GM19324 (cell line): Measurements from ENCODE around the gene NFE2L1.

Source experiments
- ATAC-seq: cut with Tn5 transposase; IDR thresholded peaks from one replicate; pipeline ENCODE4 v1.9.1; 2021; ENCODE audit warnings: mild to moderate bottlenecking, moderate library complexity; ENCODE audit not compliant: unreplicated experiment, low FRiP score

Gene NFE2L1

DNA sequence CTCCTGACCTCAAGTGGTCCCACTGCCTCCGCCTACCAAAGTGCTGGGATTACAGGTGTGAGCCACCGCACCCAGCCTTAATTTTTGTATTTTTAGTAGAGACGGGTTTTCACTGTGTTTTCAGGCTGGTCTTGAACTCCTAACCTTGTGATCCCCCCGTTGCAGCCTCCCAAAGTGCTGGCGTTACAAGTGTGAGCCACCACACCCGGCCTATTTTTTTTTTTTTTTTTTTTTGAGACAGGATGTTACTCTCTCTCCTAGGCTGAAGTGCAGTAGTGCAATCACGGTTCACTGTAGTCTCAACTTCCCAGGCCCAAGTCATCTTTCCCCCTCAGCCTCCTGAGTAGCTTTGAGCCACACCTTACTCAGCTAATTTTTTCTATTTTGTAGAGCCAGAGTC, 56.3 kb downstream of the NFE2L1 start:
- ATAC-seq: no peak

DNA sequence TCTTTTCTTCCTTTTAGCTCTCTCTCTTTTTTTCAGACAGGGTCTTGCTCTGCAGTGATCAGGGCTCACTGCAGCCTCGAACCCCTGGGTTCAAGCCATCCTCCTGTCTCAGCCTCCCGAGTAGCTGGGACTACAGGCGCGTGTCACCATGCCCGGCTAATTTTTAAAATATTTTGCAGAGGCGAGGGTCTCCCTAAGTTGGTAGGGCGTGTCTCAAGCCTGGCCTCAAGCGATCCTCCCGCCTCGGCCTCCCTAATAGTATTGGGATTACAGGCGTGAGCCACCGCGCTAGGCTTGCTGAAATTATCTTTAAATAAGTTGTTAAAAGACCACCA, 58.6 kb downstream of the NFE2L1 start:
- ATAC-seq: no peak

DNA sequence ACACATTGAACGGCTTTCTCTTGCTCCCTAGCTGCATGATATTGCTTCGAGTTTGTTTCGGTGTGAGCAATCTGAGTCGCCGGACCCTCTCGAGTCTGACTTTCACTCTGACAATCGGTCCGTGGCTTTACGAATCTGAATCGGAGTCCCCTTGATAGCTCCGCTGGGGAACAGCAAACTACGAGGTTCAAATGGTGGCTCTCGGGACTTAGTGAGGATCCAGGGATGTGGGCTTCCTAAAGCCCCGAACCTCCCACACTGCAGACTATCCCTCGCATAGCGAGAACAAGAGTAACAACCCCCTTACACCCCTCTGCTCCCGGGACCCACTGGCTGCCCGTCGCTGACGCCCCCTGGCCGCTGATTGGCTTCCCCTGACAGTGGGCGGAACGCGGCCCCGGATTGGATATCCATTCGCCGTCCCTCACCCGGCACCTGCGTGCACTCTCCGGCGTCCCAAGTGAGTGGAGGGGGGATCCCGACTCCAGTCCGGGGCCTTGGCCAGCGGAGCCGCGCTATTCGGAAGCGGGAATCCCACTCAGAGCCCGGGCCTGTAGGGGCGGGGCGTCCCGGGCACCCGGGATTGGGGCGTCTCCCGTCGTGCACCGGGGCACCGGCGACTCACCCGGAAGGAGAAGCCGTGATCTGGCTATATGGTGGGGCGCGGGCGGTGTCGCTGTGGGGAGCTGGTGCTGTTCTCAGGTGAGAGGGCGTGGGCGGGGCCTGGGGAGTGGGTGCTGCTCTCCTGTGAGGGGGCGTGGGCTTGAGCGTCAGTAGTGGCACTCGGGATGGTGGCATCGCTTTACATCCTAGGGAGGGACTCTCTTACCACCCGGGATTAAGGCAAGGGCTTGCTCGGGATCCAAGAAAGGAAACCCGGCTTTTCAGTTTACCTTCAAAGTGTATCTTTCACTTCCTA, 59.2 kb downstream of the NFE2L1 start, which contains the start of gene SNX11:
TSS of gene SNX11 (plus strand) at position 630 of the 919 bp plus-strand sequence. CDS start 4,278 bp downstream, outside the sequence.
- peak; percentile 90 for ATAC-seq

DNA sequence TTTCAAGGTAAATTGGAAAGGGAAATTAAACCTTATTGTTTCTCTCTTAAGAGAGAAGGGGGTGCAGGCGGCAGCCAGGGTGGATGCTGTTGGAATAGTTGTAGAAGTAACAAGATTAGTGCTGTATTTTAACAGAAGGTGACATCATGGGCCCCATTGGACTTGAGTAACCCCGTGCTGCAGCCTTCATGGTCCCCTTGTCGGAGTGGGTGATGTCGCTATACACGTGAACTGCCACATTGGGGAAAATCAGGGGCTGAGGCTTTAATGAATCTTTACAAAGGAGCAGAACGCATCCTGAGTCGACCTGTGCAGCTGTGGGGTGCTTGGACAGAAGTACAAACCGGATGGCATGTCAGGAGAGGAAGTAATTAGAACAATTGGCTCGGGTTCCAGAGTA, 62.6 kb downstream of the NFE2L1 start:
- no peak for ATAC-seq
